Endometrium (tissue), 2 donors: Measurements from ENCODE around the gene SNRNP25.
"Not testable (repeated sequence)": the region's sequence is repeated elsewhere in the genome, so short reads cannot be mapped to it uniquely, and the experiment has no call there.

Experiments used
- FAIRE-seq: peaks from 2 replicates; lab custom pipeline; 2012; peaks lifted over from hg19 to GRCh38; lab: Jason Lieb, UNC
- donor health status: control.
- donor health status: control.

SNRNP25 gene

DNA sequence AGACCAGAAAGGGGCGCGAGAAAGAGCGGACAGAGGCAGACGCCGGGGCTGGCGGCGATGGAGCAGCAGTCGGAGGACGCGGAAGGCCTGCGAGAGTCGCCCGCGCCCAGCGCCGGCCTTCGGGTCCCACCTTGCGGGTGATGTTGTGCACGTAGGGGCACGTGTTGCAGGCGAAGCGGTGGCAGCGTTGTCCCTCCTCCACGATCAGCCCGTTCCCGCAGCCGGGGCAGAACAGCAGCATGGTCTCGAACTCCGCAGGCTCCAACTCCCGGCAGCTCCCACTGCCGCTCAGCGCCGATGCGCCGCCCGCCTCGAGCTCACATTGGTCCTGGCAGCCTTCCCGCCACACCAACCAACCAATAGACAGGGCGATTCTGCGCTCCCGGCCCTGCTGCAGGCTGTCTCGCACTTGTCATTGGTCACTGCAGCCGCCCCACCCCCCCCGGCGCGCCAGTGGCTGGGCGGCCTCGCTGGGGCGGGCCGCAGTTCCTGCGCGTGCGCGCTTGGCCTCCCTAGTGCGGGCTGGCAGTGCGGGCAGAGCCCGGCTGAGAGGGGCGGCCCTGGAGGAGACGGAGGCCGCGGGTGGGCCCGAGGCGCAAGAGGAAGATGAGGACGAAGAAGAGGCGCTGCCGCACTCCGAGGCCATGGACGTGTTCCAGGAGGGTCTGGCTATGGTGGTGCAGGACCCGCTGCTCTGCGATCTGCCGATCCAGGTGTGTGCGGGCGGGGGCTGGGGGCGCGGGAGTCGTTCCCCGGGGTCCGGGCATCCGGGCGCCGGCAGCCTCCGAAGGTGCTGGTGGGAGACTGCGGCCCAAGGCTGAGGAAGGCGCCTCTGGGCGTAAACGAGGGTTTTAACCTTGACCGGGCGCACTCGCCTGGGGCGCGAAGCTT lies at the start of gene SNRNP25, which contains the start of gene POLR3K:
Gene SNRNP25 (plus strand): TSS at position 483 of the 891 bp plus-strand sequence. CDS start 189 bp downstream, at position 672.
Gene POLR3K (minus strand): TSS at position 263 of the 891 bp plus-strand sequence. CDS start 22 bp downstream, at position 241.
- FAIRE-seq, result no peak

DNA sequence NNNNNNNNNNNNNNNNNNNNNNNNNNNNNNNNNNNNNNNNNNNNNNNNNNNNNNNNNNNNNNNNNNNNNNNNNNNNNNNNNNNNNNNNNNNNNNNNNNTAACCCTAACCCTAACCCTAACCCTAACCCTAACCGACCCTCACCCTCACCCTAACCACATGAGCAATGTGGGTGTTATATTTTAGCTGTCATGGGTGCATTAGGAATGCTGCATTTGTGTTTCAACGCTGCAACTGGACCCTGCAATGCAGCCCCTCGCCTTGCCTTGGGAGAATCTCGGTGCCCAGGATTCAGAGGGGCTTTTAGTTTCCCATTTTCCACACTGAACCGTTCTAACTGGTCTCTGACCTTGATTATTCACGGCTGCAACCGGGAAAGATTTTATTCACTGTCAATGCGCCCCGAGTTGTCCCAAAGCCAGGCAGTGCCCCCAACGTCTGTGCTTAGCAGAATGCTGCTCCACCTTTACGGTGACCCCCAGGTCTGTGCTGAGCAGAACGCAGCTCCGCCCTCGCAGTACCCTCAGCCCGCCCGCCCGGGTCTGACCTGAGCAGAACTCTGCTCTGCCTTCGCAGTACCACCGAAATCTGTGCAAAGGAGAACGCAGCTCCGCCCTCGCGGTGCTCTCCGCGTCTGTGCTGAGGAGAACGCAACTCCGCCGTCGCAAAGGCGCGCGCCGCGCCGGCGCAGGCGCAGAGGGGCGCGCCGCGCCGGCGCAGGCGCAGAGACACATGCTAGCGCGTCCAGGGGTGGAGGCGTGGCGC lies 43.5 kb upstream of the SNRNP25 start:
- FAIRE-seq, result no peak

DNA sequence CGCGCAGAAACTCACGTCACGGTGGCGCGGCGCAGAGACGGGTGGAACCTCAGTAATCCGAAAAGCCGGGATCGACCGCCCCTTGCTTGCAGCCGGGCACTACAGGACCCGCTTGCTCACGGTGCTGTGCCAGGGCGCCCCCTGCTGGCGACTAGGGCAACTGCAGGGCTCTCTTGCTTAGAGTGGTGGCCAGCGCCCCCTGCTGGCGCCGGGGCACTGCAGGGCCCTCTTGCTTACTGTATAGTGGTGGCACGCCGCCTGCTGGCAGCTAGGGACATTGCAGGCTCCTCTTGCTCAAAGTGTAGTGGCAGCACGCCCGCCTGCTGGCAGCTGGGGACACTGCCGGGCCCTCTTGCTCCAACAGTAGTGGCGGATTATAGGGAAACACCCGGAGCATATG lies 42.9 kb upstream of the SNRNP25 start:
- not testable (repeated sequence) for FAIRE-seq

DNA sequence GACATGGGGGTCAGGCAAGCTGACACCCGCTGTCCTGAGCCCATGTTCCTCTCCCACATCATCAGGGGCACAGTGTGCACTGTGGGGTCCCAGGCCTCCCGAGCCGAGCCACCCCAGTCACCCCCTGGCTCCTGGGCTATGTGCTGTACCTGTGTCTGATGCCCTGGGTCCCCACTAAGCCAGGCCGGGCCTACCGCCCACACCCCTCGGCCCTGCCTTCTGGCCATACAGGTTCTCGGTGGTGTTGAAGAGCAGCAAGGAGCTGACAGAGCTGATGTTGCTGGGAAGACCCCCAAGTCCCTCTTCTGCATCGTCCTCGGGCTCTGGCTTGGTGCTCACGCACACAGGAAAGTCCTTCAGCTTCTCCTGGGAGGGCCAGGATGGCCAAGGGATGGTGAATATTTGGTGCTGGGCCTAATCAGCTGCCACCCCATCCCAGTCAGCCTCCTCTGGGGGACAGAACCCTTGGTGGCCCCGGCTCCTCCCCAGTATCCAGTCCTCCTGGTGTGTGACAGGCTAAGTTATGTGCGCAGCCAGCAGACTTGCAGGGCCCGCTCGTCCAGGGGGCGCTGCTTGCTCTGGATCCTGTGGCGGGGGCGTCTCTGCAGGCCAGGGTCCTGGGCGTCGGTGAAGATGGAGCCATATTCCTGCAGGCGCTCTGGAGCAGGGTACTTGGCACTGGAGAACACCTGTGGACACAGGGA lies 36.4 kb upstream of the SNRNP25 start:
- FAIRE-seq, result not testable (repeated sequence)

DNA sequence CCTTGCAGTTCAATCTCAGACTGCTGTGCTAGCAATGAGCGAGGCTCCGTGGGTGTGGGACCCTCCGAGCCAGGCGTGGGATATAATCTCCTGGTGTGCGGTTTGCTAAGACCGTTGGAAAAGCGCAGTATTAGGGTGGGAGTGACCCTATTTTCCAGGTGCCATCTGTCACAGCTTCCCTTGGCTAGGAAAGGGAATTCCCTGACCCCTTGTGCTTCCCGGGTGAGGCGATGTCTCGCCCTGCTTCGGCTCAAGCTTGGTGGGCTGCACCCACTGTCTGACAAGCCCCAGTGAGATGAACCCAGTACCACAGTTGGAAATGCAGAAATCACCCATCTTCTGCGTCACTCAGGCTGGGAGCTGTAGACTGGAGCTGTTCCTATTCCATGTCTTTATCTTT lies 32.7 kb upstream of the SNRNP25 start:
- not testable (repeated sequence) for FAIRE-seq

DNA sequence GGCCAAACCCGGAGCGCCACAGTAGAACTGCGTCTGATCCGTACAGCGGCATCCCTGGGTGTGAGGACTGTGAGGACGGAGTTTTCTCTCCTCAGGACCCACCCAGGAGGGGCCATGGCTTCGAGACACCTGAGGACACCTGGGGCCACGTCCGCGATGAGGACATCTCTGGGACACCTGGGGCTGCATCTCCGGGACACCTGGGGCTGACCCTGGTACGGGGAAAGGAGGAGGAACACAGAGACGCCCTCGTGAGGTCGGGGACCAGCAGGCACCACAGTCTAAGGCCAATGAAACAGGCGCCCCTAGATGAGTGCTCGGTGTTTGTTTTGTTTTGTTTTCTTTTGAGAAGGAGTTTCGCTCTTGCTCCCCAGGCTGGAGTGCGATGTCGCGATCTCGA lies 29.5 kb upstream of the SNRNP25 start:
- FAIRE-seq, result not testable (repeated sequence)

DNA sequence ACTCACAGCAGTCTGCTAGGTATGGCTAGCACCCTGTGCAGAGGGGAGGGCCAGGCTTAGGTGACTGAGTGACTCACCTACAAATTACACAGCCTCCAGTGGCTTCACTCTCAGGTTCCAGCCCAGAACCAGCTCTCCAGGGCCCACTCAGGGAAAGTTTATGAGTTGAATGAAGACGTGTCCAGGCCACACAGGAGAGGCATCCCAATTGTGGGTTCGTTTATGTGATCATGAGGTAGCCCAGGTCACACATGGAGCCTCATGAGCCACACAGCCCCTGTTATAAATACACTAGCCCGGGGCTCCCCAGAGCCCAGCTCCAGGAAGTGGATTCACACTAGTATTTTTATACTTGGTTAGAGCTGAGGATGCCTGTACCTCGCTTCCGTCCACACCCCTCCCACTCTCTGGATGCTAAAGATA lies 27.7 kb upstream of the SNRNP25 start:
- not testable (repeated sequence) for FAIRE-seq

DNA sequence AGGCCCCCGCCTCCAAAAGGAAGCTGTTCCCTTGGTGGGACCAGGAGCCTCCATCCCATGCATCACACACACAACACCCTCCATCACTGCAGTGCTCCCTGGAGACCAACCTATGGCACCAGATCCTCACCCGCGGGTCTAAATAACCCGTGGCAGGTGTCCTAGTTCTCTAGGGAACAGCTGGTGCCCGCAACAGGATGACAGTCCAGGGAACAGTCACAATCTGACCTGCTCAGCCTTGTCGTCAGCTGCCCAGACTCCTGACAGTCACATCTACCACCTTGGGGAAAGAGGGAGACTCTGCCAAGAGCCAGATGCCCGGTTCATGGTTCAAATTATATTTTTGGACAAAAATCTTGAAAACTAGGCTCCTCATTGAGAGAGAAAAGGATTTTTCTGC lies 23.0 kb upstream of the SNRNP25 start:
- FAIRE-seq, result not testable (repeated sequence)

DNA sequence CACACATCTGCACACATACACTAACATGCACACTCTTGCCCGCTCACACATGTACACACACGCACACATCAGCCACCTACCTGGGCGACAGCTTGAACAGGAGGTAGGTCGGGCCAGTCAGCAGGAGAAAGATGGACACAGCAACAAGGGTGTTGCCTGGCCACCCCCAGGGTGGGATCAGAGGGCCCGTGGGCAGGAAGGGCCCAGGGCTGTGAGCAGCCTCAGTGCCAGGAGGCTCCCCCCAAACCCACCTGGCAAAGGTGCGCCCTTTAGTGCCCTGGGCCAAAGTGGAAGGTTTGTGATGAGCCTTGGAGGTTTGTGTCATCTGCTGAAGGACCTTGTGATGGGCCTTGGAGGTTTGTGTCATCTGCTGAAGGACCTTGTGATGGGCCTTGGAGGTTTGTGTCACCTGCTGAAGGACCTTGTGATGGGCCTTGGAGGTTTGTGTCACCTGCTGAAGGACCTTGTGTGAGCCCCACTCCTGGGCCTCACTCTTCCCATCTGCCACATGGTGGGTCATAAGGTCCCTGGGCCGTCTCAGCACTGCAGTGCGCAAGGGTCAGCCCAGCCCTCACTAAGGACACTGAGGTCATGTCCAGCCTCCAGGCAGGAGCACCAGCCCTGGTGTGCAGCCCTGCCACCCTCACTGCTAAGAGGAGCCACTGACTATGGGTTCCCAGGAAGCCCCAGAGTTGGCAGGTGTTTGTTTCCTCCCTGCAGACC lies 20.3 kb upstream of the SNRNP25 start:
- not testable (repeated sequence) for FAIRE-seq

DNA sequence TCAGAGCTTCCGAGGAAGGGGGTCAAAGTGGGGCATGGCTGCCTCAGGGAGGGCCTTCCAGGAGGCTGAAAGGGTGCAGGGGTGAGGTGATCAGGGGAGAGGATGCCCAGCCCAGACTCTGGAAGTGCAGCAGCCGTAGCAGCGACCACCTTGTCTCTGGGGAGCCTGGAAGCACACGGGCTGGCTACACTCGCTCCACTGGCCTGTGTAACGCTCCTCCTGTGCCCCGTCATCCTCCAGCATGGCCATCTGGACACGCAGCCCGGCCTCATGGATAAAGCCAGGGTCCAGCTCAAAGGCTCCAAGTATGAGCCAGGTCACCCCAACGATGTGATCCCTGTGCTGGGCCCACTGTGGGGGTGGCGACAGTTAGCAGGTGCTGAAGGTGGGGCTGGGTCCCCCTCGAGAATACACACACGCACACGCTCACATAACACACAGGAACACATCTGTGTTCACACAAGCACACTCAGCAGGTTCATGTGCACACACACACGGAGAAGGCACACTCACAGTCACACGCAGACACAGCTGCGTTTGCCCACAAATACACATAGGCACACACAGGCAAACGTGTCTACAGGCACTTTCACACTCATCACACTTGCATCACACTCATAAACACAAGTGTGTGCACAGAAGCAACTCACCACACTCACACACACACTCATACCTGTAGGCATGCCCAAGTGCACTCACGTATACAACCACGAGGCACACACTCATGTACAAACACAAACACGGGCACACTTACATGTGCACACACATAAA lies 19.6 kb upstream of the SNRNP25 start:
- FAIRE-seq, result no peak

DNA sequence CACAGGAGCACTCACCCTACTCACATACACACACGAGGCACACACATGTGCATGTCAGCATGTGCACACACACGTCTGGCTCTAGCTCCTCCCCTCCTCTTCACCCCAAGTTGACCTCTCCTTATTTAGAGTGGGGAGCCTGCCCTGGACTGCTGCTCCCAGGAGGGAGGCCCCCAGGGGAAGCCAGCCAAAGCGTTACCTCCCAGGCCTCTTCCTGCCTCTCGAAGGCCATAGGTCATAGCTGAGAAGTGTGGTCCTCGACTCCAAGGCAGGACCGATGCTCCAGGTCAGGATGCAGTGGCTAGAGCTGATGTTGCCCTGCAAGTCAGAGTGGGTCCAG lies 19.0 kb upstream of the SNRNP25 start:
- no peak for FAIRE-seq

DNA sequence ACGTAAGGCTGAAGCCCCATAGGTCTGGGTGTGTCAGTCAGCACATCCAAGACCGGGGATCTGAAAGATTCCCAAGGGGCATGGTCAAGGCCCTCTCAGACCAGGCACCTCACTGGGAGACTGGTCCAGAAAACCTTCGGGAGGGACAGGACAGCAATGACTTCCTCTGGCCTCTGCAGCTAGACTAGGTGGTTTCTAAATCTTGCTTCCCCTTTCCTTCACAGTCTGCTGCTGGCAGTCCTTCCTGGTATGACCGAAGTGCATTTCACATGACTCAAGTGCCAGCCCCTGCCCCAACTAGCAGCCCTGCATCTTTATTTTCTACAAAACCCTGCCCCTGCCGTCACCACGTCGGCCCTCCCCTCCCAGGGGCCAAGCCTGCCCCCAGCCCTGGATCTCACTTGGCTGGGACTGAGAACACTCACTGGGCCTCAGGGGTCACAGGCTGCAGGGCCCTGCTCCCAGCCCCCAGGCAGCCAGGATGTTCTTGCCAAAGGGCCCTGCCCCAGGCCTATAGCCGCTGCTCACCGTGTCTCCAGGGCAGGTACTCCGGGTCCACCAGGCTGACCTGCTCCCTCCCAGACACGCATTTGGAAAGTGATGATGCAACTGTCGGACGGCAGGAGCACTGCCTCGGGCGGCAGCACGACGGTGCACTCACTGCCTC lies 18.5 kb upstream of the SNRNP25 start:
- no peak for FAIRE-seq

DNA sequence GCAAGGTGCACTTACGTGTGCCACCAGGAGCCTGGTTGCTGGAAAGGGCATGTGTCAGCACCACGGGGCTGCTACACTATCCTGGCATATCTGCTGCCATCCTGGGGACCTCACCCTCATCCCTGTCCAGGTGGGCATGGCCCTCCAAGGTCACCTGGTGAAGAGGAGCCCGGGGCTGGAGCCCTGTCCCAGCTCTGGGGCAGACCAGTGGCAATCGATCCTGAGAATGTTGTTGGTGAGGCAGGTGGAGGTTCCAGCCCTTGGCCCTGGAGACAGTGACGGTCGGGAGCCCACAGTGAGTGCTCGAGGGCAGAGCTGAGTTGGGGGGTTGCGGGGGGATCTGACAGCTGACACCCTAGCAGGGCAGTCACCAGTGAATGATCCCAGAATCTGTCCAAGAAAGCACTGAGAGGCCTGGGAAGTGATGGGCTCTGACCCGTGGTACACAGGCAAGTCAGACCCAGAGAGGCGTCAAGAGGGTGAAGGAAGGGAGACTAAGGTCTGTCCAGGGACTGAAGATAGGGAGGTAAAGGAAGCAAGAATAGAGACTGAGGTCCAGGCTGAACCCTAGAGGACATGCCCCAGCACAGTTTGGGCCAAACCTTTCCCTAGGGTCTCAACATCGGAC lies 17.8 kb upstream of the SNRNP25 start:
- no peak for FAIRE-seq

DNA sequence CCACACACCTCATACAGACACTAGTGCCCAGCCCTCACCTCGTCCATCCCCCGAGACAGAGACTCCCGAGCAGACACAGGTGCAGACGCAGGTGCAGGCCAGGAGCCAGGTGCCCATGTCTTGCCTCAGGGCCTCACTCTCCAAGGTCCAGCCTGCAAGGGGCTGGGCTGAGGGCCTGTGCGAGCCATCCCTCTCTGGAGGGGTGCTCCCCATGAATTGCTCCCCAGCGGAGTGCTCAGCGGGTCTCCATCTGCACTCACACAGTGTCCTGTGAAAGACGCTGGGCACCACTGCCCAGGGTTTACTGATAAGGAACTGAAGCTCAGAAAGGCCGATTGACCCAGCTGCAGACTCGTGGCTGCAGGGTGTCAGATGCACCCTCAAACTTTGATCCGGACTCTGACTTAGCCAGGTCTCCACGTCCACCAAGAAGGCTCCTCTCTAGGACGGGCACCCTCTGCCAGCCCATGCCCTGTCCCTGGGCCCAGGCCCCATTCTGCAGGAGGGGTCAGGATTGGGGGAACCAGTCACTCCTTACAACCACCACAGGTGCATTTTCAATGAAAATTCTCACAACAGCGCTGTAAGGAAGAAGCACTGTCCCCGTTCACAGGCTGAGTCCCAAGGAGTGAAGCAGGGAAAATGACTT lies 17.2 kb upstream of the SNRNP25 start:
- FAIRE-seq, result no peak

DNA sequence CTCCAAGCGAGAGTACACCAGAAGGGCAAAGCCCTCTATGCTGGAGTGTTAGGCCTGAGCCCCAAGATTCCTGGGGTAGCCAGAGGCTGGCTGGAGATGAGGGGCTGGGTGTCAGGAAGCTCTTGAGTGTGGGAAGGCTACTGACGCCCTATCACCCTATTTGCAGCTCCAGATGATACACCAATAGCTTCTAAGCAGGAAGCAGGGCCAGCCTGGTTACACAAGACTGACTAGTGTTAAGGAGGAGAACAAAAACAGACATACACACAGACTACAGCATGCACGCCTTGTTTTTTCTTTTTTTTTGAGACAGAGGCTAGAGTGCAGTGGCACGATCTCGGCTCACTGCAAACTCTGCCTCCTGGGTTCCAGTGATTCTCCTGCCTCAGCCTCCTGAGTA lies 16.1 kb upstream of the SNRNP25 start:
- no peak for FAIRE-seq

DNA sequence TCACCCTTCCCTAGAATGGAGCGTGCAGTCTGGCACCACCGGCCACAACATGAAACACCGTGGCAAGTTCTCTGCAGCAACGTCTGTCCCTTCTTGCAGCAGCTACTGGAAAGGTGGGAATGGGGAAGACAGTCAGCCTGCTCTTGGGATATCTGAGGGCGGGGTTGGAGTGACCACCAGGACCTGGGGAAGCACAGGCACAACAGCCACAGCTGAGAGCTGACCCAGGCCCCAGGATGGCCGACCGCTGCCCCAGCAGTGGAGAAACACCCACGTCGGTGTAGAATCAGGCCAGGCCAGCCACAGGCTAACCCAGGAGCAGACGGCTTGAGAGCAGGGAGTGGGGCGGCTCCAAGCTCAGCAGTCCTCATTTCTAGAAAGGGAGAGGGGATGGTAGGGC lies 15.4 kb upstream of the SNRNP25 start:
- not testable (repeated sequence) for FAIRE-seq

DNA sequence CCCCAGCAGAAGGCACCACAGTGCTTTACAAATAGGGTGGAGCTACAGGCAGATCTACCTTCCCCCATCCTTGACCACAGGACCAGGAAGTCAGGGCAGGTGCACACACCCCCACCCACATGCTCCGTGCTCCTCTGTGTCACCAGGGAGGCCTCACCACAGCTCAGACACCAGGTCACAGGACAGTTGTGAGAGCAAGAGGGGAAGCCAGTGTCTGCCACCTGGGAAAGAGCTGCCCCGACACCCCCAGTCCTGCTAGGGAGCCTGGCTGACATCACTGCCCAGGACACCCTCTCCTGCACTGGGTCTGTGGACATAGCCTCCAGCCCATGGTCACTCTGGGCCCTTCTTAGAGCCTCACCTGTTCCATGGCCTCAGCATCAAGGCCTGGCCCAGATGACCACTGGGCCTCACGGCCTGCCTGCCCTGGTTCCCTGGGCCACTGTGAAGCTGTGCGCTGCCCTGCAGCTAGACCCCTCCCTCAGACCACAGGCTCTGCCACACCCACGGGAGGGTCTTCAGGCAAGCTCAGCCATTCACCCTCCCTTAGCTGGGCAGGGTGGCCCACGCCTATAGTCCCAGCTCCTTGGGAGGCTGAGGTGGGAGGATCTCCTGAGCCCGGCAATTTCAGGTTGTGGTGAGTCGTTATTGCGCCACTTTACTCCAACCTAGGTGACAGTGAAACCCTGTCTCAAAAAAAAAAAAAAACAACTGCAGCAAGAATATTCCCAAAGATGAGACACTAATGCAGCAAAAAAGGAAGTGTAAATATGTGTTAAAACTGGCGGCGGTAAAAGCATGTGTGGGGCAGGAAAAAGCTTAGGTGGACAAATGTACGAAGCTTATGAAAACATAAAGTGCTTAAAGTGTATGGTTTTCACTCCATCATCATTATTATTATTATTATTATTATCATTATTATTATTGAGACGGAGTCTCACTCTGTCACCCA lies 14.4 kb upstream of the SNRNP25 start:
- FAIRE-seq, result no peak

DNA sequence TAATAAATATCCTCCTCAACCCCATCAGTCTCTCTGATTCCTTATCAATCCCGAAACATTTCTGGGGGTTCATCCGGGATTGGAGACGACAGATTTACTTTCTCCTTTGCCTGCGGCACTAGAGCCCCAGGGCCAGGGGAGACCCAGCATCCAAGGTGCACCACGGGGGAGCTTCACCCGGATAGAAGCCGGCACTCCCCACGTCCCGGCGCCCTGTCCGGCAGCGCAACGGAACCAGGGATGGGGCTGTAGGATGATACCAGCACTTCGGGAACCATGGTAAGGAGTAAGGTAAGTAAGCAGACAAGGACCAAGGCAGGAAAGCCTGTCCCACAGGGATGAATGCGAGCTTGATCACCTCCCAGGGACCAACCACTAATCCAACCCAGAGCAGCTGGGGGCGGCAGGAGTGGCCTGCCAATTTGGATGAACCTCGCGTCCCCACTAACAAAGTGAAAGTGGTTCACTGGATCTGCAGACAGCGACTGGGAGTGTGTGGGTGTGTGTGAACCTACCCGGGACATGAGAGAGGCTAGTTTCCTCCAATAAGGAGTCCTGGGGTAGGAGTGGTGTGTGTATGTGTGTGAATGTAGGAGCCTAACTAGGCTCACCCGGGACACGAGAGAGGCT lies 12.1 kb upstream of the SNRNP25 start:
- FAIRE-seq, result no peak
